KOPT-K1 (cell line): ENCODE data around the gene PRKRIP1.
"Not testable (repeated sequence)": the region's sequence is repeated elsewhere in the genome, so short reads cannot be mapped to it uniquely, and the experiment has no call there.

Experiments
- H3K27ac ChIP-seq: fragments of 200-600 bp; sonication (generic); 2 replicates; pipeline ENCODE4 v1.5.1; 2016; ENCODE audit warnings: antibody characterized with exemption, mild to moderate bottlenecking, low read depth, low read length; ENCODE audit not compliant: poor library complexity, severe bottlenecking
- H3K36me3 ChIP-seq: fragments of 200-600 bp; sonication (generic); 2 replicates; pipeline ENCODE4 v1.5.1; 2017; ENCODE audit warnings: antibody characterized with exemption, mild to moderate bottlenecking, low read length, moderate library complexity; ENCODE audit not compliant: insufficient read depth
- H3K9me3 ChIP-seq: fragments of 200-600 bp; sonication (generic); 2 replicates; pipeline ENCODE4 v1.5.1; 2017; ENCODE audit warnings: antibody characterized with exemption, low read length, mild to moderate bottlenecking; ENCODE audit not compliant: insufficient read depth, poor library complexity, severe bottlenecking

PRKRIP1 gene

DNA sequence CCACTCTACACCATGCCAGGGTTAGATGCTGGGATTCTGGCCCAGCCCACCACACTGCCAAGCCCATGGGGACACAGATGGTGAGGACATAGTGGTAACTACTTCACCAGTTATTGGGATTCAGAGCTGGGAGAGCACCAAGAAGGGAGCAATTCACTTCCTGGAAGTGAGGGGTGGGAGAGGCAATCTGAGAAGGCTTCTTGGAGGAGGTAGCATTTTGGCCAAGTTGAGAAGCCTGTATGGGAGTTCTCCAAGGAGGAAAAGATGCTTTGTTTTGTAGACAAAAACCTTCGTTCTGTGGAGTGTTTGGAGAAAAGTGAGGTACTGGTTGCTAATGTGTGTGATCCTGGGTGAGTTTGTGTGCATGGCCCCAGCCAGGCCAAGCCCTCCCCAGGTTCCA lies 3.8 kb upstream of the PRKRIP1 start:
- Histone ChIP-seq H3K9me3 (no peaks in the 10 kb centered on the region), H3K36me3 (peaks cover 43% of the 10 kb centered on the region), H3K27ac (no peak overlapping the region)

DNA sequence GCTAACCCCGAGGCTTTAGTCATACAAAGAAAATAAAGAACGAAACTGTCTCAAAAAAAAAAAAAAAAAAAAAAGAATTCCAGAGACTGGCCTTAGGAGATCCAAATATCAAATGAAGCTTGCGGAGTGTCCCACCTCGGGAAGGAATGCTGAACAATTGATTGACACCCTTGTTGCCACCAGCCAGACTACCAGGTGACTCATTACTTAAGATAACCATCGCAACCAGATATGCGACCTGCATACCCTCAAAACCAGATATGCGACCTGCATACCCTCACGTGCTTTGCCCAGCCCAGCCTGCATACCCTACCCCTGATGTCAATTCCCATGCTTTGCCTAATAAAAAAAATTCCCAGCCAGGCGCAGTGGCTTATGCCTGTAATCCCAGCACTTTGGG lies 2.7 kb upstream of the PRKRIP1 start:
- no peak overlapping the region for H3K27ac ChIP-seq
- peaks cover 47% of the 10 kb centered on the region for H3K36me3 ChIP-seq
- H3K9me3 ChIP-seq, result no peaks in the 10 kb centered on the region

DNA sequence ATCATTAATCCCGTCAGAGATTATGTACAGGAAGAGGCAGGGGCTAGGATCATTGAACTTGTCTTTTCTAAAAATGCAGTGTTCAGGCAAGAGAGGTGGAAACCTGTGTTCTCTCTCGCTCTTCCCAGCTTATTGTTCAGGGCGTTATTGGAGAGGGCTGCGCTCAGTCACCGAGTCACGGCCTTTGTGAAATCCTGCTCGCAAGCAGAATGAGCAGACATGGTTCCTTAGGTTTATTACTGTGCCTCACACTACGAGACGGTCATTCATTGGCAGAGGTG lies 631 bp upstream of the PRKRIP1 start:
- Histone ChIP-seq H3K36me3 (peaks cover 58% of the 10 kb centered on the region), H3K27ac (no peak overlapping the region), H3K9me3 (no peaks in the 10 kb centered on the region)

DNA sequence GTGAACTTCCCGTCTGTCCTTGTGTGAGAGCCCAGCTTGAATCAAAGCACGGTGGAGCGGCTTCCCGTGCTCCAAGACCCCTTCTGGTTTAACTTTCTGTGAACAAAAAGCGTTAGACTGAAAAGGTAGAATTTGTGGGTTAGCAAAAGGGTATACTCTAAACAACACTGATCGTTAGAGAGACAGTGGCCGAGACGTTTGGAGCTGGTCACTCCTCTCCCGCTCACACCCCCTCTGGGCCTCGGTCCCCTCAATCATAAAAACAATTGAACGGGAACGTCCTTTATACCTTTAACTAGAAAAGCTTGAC lies 502 bp downstream of the PRKRIP1 start:
- Histone ChIP-seq H3K27ac (peak overlapping the region; percentile 69), H3K9me3 (no peaks in the 10 kb centered on the region), H3K36me3 (peaks cover 60% of the 10 kb centered on the region)

DNA sequence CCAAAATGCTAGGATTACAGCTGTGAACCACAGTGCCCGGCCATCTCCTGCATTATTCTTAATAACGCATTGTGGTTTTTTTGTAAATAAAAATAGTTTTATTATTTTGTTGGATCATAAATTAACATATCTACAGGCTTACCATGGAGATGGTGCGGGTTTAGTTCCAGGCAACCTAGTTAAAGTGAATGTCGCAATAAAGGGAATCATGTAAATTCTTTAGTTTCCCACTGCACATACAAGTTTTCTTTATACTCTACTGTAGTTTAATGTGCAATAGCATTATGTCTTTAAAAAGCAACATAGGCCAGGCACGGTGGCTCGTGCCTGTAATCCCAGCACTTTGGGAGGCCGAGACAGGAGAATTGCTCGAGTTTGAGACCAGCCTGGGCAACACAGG lies 2.4 kb downstream of the PRKRIP1 start:
- Histone ChIP-seq H3K27ac (no peak overlapping the region), H3K9me3 (no peaks in the 10 kb centered on the region), H3K36me3 (peaks cover 60% of the 10 kb centered on the region)

DNA sequence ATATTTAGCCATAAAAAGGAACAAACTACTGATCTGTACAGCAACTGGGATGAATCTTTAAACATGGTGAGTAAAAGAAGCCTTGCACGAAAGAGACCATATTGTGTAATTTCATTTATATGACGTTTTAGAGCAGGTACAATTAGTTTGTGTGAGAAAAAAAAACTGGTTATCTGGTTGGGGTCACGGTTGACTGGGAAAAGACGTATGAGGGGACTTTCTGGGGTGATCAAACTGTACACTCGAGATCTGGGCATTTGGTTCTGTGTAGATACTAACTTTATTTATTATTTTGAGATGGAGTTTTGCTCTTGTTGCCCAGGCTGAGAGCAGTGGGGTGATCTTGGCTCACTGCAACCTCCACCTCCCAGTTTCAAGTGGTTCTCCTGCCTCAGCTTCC lies 4.2 kb downstream of the PRKRIP1 start:
- Histone ChIP-seq H3K9me3 (no peaks in the 10 kb centered on the region), H3K27ac (no peak overlapping the region), H3K36me3 (peaks cover 72% of the 10 kb centered on the region)

DNA sequence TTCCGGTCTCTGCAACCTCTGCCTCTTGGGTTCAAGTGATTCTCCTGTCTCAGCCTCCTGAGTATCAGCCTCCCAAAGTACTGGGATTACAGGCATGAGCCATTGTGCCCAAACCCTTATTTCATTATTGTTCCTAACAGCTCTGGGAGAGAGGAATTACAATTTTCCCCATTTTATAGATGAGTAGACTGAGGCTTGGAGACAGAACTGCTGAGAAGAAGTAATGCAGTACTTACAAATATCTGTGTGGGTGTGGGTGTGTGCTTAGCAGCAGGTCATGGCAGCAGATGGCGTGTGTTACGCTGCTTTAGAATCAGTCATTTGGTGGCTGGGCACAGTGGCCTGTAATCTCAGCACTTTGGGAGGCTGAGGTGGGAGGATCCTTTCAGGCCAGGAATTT lies 7.4 kb downstream of the PRKRIP1 start:
- peaks cover 98% of the 10 kb centered on the region for H3K36me3 ChIP-seq
- no peaks in the 10 kb centered on the region for H3K9me3 ChIP-seq
- H3K27ac ChIP-seq, result no peak overlapping the region

DNA sequence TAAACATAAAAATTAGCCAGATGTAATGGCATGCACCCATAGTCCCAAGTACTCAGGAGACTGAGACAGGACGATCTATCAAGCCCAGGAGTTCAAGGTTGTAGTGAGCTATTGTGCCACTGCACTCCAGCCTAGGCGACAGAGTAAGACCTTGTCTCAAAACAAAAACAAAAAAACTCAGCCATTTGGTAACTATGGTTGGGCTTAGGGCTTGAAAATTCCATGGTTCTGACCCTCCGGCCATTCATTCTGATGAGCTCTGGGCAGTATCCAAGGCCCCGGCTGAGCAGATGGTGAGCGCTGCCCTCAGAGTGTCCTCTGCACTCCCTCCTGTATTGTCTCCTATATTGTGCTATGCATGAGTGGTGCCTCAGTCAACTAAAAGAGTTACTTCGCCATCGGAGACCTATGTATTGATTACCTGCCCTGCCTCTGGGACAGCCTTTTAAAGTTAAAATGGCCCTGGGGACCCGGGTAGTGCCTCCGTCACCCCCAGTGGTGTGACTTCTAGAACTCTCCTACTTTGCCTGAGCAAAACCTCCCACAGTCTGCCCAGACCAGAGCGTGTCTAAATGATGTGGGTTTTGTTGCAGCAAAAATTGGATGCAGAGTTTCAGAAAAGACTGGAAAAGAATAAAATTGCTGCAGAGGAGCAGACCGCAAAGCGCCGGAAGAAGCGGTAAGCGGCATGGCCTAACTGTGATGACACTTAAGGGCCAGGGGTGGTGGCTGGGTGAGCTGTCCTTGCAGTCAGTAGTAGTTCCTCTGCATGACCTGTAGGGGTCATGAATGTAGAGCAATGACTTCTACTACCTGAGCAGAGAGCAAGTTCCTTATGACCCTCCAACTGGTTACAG lies 8.1 kb downstream of the PRKRIP1 start:
- Histone ChIP-seq H3K27ac (no peak overlapping the region), H3K36me3 (peaks cover 96% of the 10 kb centered on the region), H3K9me3 (no peaks in the 10 kb centered on the region)

DNA sequence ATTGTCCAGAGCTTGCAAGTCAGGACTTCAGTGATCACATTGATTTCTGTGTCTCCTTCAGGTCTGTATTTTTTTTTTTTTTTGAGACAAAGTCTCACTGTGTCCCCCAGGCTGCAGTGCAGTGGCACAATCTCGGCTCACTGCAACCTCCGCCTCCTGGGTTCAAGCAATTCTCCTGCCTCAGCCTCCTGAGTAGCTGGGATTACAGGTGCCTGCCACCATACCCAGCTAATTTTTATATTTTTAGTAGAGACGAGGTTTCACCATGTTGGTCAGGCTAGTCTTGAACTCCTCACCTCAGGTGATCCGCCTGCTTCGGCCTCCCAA lies 8.7 kb downstream of the PRKRIP1 start:
- H3K27ac ChIP-seq, H3K9me3 ChIP-seq: not testable (repeated sequence)
- H3K36me3 ChIP-seq, result peaks cover 95% of the 10 kb centered on the region

DNA sequence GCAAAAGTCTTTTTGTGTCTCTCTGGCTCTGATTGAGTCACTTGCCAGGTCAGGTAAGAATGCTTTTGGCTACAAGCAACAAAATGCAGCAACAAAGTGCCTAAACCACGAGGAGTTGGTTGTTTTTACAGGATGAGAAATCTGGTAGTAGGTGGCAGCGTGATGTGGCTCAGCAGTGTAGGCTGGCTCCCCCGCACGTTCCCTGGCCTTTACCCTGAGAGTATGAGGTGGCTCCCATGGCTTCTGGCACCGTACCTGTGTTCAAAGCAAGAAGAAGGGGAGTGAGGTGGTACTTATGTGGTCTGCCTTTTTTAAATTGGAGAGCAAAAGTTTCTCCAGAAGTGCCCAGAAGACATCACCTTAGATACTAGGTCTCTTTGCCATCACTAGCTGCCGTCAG lies 11.7 kb downstream of the PRKRIP1 start:
- H3K36me3 ChIP-seq, result peaks cover 96% of the 10 kb centered on the region
- H3K9me3 ChIP-seq, result no peaks in the 10 kb centered on the region
- H3K27ac ChIP-seq, result no peak overlapping the region

DNA sequence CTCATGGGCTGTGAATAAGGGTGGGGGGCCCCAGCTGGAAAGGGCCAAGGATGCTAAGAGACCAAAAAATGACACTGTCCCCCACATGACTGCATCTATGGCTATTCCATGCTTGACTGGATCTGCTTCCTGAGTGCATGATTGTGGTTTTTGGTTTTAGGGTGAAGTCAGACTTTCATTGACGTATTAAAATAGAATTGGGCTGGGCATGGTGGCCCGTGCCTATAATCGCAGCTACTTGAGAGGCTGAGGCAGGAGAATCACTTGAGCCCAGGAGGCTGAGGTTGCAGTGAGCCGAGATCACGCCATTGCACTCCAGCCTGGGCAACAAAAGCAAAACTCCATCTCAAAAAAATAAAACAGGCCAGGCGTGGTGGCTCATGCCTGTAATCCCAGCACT lies 12.4 kb downstream of the PRKRIP1 start:
- H3K27ac ChIP-seq, H3K9me3 ChIP-seq: not testable (repeated sequence)
- H3K36me3 ChIP-seq, result peaks cover 96% of the 10 kb centered on the region

DNA sequence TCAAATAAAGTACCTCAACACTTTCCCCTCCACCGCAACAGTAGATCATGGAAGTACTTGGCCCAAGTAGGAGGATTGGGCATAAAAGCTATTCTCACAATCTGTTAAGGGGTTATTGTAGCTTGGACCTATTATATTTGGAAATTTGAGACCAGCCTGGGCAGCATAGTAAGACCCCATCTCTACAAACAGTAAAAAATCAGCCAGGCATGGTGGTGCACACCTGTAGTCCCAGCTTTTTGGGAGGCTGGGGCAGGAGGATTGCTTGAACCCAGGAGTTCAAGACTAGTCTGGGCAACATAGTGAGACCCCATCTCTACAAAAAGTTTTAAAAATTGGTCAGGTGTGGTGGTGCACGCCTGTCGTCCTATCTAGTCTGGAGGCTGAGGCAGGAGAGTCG lies 13.2 kb downstream of the PRKRIP1 start:
- no peaks in the 10 kb centered on the region for H3K9me3 ChIP-seq
- H3K27ac ChIP-seq, result no peak overlapping the region
- peaks cover 96% of the 10 kb centered on the region for H3K36me3 ChIP-seq

DNA sequence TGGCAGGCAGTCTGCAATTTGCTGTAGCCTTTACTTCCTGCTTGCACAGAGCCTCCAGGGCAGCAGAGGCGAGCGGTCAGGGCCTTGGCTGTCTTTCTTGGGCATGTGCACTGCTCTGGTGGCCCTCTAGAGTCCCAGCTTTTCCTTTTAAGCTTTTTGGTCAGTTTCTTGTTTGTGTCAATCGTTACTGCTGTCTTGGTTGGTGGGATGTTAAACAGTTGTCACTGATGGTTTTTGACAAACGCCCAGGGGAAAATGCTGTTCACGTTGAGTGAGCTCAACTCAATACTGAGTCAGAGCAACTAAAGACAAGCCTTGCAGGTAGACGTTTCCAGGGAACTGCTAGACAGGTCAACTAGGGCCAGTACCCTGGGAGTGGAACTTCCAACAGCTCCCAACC lies 14.0 kb downstream of the PRKRIP1 start:
- H3K9me3 ChIP-seq, result no peaks in the 10 kb centered on the region

DNA sequence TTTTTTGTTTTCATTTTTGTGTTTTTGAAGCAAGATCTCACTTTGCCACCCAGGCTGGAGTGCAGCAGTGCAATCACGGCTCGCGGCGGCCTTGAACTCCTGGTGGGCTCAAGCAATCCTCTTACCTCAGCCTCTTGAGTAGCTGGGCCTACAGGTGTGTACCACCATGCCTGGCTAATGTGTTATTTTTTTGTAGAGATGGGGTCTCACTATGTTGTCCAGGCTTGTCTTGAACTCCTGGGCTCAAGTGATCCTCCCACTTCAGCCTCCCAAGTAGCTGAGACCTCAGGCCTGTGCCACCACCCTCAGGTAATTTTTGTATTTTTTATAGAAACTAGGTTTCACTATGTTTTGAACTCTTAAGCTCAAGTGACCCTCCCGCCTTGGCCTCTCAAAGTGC lies 14.8 kb downstream of the PRKRIP1 start:
- Histone ChIP-seq H3K27ac (no peak overlapping the region), H3K36me3 (peaks cover 91% of the 10 kb centered on the region)

More for the DNA sequence above, 14.0 kb downstream of the PRKRIP1 start:
- Histone ChIP-seq H3K27ac (no peak overlapping the region), H3K36me3 (peaks cover 96% of the 10 kb centered on the region)

DNA sequence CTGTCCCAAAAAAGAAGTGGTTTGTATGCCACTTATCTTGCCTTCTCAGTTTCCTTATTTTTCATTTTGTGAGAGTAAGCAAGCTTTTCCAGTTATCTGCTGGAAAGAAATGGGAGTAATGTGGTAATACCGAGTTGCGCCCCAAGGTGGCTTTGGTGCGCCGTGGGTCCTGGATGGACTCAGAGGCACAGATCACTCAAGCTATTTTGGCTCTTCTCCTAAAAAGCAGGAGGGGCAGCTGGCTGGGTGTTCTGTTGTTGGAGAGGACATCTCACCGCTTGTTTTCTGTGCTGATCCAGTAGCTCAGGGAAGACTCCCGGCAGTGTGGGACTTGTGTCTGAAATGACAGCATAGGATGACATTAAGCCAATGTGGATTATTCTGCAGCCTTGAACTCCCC lies 16.4 kb downstream of the PRKRIP1 start:
- peaks cover 80% of the 10 kb centered on the region for H3K36me3 ChIP-seq

More for the DNA sequence above, 14.8 kb downstream of the PRKRIP1 start:
- H3K9me3 ChIP-seq, result no peaks in the 10 kb centered on the region

DNA sequence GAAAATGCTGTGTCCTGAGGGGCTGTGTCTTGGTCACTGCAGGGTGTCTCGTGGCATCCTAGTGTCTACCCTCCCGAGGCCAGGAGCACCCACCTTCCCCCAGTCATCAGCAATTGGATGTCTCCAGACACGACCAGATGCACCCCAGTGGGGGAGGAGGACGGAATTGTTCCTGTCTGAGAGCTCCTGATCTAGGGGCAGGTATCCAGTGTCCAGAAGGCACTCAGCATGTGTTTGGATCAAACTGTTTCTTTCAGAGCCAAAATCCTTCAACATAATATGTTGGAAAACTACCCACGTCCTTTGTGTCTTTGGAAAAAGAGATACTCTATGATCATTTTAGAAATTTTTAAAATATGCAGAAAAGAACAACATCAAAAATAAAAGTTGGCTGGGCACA lies 16.9 kb downstream of the PRKRIP1 start:
- peaks cover 75% of the 10 kb centered on the region for H3K36me3 ChIP-seq
- no peaks in the 10 kb centered on the region for H3K9me3 ChIP-seq
- H3K27ac ChIP-seq, result no peak overlapping the region

More for the DNA sequence above, 16.4 kb downstream of the PRKRIP1 start:
- no peaks in the 10 kb centered on the region for H3K9me3 ChIP-seq
- H3K27ac ChIP-seq, result no peak overlapping the region
